ENCODE results near the gene B3GNT7.
"Not testable (repeated sequence)": the region's sequence is repeated elsewhere in the genome, so short reads cannot be mapped to it uniquely, and the experiment has no call there.

Gene B3GNT7, protein sequence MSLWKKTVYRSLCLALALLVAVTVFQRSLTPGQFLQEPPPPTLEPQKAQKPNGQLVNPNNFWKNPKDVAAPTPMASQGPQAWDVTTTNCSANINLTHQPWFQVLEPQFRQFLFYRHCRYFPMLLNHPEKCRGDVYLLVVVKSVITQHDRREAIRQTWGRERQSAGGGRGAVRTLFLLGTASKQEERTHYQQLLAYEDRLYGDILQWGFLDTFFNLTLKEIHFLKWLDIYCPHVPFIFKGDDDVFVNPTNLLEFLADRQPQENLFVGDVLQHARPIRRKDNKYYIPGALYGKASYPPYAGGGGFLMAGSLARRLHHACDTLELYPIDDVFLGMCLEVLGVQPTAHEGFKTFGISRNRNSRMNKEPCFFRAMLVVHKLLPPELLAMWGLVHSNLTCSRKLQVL

DNA sequence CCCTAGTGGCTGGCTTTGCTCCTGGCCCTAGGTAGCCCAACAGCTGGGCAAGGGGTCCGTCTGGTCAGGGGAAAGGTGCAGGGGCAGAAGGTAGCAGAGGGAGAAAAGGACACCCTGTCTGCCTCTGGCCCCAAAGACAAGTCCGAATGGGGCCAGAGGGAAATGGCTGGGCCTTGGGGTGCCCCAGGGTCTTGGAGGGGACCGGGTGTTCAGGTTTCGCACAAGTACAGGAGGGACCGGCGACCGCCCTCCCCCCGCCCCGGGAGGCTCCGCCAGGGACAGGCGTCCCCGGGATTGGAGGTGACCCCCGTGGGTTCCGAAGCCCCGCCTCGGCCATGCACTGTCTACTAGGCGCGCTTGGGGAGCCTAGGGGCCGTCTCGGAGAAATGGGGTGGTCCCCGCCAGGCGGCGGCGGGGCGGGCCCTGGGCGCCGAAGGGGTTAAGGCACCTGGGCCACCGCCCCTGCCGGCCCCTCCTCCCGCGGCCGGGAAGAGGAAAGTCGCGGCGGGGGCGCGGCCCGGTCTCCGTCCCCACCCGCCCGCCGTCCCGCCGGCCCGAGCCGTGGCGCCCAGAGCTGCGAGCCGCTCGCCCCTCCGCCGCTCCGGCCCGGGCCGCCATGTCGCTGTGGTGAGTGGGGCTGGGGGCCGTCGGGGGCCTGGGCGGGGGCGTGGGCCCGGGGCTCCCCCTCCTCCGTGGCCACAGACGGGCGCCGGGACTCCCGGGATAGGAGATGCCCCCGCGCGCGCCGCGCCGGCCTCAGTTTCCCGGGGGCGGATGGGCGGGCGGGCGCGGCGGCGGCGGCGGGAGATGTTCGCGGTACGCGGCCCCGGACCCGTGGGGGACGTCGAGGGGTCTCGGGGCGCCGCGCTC lies at the start of gene B3GNT7:
B3GNT7 (plus strand) TSS at position 523 of the 870 bp plus-strand sequence; CDS start at position 617, 94 bp downstream.
- no peak for DNase-seq (ENCODE audit: low read depth, low spot score)

GRCh38 chr2:231347081-231347480 lies 48.4 kb upstream of the B3GNT7 start:
- DNase-seq (ENCODE audit: low read depth, low spot score) = no peak

- no peak for DNase-seq (ENCODE audit: low read depth, low spot score)
These were observed 47.9 kb upstream of the B3GNT7 start for GRCh38 chr2:231347638-231348037.

DNA sequence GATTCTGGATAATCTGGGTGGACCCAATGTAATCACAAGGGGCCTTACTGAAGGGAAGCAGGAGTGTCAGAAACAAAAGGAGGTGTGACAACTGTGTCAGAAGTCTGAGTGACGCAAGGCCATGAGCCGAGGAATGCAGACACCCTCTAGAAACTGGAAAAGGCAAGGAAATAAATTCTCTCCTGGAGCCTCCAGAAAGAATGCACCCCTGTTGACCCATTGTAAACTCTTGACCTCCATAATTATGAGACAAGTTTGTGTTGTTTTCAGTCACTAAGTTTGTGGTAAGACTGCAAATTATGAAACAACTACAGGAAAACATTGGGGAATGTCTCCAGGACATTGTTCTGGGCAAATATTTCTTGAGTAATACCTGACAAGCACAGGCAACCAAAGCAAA lies 47.3 kb upstream of the B3GNT7 start:
- no peak for DNase-seq (ENCODE audit: low read depth, low spot score)

GRCh38 chr2:231348704-231349373 lies 46.7 kb upstream of the B3GNT7 start:
- DNase-seq (ENCODE audit: low read depth, low spot score) = no peak

GRCh38 chr2:231349374-231349735 lies 46.2 kb upstream of the B3GNT7 start:
- DNase-seq (ENCODE audit: low read depth, low spot score) = not testable (repeated sequence)

GRCh38 chr2:231351648-231352047 lies 43.9 kb upstream of the B3GNT7 start:
- DNase-seq (ENCODE audit: low read depth, low spot score) = no peak

DNA sequence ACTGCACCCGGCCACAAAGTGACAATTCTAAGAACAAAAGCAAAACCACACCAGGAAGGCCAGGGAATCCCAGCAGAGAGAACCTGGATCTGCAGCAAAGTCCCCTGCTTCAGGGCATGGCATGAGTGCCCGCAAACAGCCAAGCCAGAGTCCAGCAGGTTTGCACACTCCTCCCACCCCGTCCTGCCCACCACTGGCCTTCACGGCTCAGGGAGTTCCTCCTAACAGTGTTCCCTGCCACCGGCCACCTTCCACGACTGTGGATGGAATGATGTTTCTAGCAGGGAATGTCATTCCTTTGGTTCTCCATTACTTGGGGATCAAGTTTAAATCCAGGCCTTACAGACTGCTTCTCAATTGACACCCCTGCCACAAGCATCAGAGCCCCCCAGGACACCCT lies 42.0 kb upstream of the B3GNT7 start:
- DNase-seq (ENCODE audit: low read depth, low spot score) = no peak

- DNase-seq (ENCODE audit: low read depth, low spot score) = peak; percentile 82
These were observed 39.7 kb upstream of the B3GNT7 start for GRCh38 chr2:231355508-231356465.

GRCh38 chr2:231356466-231356844 lies 39.1 kb upstream of the B3GNT7 start:
- DNase-seq (ENCODE audit: low read depth, low spot score) = no peak

DNA sequence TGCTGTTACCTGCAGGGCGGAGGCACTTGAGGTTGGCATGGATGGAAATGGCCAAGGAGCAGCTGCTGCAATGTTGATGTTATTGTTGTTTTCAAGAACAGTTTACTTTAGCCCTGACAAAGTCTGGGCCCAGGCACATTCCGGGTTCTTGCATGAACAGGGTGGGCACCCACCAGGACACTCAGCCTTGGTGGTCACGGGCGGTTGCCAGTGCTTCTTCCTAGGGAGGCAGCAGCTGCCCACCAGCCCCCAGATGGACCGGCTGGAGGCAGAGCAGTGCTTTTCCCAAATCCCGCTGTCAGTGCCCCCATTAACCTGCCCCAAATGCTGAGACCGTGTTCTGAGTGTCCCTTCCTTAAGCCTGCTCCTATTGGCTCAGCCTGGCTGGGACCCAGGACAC lies 38.5 kb upstream of the B3GNT7 start:
- no peak for DNase-seq (ENCODE audit: low read depth, low spot score)

DNA sequence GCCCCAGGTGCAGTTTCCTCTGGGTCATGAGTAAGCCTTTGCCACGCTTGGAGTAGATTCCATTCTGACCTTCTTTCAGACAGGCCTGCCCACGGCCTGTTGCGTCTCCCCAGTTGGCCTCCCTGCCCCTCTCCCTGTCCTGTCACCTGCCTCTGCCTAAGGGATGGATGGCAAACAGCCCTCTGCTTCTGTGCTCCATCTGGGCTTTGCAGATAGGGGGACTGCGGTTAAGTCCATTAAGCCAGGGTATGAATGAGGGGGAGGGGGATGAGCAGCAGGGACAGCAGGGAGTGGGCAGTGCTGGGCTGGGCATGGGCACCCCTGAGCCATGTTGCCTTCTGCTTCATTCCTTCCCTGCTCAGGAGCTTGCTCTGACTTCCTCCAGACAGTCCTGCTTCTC lies 37.6 kb upstream of the B3GNT7 start:
- no peak for DNase-seq (ENCODE audit: low read depth, low spot score)

DNA sequence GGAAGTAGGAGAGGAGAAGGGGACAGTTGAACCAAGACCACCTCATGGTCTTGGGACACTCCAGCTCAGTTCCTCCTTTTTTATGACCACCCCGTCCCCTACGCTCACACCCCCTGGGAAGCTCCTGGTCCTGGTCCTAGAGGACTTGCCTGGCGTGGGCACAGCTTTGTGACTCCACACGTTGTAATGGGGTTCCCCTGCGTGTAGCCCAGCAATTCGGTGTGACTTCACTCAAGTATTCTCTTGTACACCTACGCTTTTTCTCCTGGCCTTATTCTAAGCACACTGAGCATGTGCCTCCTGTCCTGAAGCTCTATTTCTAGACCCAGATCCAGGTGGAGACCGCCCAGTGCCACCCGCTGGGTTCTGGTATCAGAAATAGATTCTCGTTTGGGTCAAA lies 36.1 kb upstream of the B3GNT7 start:
- DNase-seq (ENCODE audit: low read depth, low spot score) = no peak

GRCh38 chr2:231359948-231360347 lies 35.6 kb upstream of the B3GNT7 start:
- DNase-seq (ENCODE audit: low read depth, low spot score) = no peak

DNA sequence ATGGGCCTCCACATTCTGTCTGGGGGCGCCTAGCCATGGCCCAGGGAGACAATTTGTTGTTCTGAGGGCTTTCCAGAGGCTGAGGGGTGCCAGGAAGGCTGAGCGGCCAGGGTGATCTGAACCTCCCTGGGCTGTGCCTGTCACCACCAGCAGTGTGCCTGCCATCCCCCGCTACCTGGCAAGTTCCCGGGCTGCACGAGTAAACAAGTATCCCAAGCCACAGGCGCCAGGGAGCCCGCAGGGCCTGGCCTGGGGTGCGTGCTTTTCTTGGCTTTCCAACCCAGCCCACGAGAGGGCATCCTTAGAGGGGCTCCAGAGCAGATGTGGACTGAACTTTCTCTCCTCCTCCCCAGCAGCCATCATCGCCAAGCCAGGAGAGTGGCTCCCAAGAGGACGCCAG lies 35.1 kb upstream of the B3GNT7 start:
- DNase-seq (ENCODE audit: low read depth, low spot score) = no peak

- DNase-seq (ENCODE audit: low read depth, low spot score) = no peak
These were observed 34.6 kb upstream of the B3GNT7 start for GRCh38 chr2:231360881-231361371.

DNA sequence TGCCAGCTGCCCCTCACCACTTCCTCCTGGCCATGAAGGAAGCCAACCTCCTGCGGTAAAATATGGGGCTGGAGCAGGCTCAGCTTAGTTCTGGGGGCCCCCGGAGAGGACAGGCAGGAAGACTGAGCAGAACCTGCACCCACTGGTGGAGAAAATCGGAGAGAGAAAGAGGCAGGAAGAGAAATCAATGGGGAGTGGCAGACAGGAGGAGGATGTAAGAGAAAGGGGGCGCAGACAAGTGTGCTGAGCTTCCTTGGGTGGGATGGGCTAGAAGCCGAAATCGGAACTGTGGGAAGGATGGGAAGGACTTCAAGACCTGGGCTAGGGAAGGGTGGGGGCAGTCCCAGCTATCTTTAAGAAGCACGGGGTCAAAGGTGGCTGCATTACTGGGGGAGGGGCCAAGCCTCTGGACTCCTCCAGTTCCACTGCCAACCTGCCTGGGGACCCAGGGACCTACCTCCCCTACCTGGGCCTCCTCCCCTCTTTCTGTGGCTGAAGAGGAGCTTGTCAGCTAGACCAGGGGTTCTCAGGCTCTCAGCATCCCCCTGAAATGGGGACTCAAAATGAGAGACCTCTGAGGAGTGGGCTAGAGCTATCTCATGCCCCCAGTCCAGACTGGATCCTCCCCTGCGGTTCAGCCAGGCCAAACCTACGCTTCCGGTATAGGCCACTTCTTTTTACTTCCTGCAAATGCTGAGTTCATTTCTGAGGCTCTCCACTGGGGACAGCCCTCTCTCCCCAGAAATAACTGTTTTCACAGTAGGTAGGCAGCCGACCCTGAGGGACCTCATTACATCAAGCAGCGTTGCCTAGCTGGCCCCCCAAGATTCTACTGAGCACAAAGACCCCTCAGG lies 33.6 kb upstream of the B3GNT7 start:
- no peak for DNase-seq (ENCODE audit: low read depth, low spot score)

DNA sequence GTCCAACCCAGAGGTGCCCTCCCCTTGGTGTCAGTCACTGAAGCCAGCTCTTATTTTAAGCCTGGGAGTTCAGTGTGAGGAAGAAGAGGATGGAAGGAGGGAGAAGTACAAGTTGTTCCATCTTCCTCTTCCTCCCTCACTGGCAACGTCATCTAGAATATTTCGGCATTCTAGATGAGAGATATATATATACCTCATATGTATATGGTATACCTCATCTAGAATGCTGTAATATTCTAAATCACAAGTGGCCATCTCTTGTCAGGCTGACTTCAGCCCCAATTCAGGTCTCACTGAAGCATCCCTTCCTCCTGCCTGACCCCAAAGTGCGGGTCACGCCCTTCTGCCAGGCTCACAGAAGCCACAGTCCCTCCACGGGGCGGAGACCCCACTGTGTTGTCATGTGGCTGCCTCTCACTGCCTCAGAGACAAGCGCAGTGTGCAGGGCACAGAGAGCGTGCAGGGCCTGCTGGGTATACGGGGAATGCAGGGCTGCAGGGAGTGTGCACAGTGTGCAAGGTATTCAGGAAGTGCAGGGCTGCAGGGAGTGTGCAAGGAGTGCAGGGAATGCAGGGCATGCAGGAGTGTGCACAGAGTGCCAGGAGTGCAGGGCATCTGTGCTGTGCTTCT lies 32.8 kb upstream of the B3GNT7 start:
- DNase-seq (ENCODE audit: low read depth, low spot score) = no peak

DNA sequence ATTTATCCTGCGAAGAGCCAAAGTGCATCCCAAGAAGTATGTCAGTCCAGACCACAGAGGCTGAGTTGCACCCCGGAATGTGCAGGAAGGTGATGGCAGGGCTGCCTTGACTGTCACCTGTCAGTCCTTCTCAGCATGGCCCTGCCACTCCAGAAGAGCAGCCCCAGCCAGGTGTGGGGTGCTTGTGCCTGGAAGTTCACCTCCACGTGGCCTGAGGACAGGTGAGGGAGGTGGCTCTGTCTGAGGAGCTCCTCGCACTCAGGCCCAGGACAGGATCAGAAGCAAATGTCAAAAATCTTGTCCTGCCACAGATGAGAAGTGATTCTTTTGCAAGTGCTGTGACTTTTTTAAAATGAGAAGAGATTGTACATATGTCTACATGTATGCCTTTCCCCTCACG lies 31.4 kb upstream of the B3GNT7 start:
- DNase-seq (ENCODE audit: low read depth, low spot score) = no peak

Measured in brain pericyte (primary cell).